H1 (cell line): Measurements from ENCODE around the gene PIK3R1. TPM values are rescaled to one million over a fixed set of nuclear protein-coding genes. Genes with fewer than 3 reads are reported as not detected.

ENCODE experiments used
- CTCF ChIA-PET: fragments of 300-600 bp; sonication (Branson Sonifier 250); formaldehyde crosslinking; loops from one replicate; lab custom pipeline; 2021; ENCODE audit not compliant: partially characterized antibody; lab: Charles Lee
- POLR2A ChIA-PET: fragments of 300-600 bp; sonication (Branson Sonifier 250); formaldehyde crosslinking; loops from one replicate; lab custom pipeline; 2021; ENCODE audit warnings: inconsistent platforms; ENCODE audit not compliant: partially characterized antibody; lab: Charles Lee
- DNase-seq, 2 experiments: peaks; one replicate each; pipeline versions ENCODE4 v3.0.0 to v3.0.0-alpha.2; 2010 to 2022; ENCODE audit warnings: low spot score in 2 of 2, low read depth in 1 of 2, mixed read lengths in 1 of 2
- FAIRE-seq: peaks from 2 replicates; lab custom pipeline; 2011; peaks lifted over from hg19 to GRCh38; lab: Jason Lieb, UNC
- H2AFZ ChIP-seq: 2 replicates; pipeline ENCODE4 v1.8.1; 2012; ENCODE audit warnings: low read length, inconsistent platforms
- H2AK5ac ChIP-seq: 2 replicates; pipeline ENCODE4 v1.6.1; 2013; ENCODE audit warnings: low read depth, low read length
- H2BK120ac ChIP-seq: replicated peaks from 2 replicates; pipeline ENCODE3; 2013; ENCODE audit warnings: low read depth, low read length, inconsistent platforms
- H2BK12ac ChIP-seq: 2 replicates; pipeline ENCODE4 v1.6.1; 2013; ENCODE audit warnings: low read depth, low read length
- H2BK15ac ChIP-seq: 2 replicates; pipeline ENCODE4 v1.6.1; 2013; ENCODE audit warnings: low read length
- H2BK20ac ChIP-seq: 2 replicates; pipeline ENCODE4 v1.6.1; 2013; ENCODE audit warnings: low read length
- H2BK5ac ChIP-seq: 2 replicates; pipeline ENCODE4 v1.6.1; 2013; ENCODE audit warnings: low read depth, low read length
- H3K14ac ChIP-seq: 2 replicates; pipeline ENCODE4 v1.6.1; 2013; ENCODE audit warnings: inconsistent platforms; ENCODE audit not compliant: insufficient read length
- H3K18ac ChIP-seq: 2 replicates; pipeline ENCODE4 v1.6.1; 2013; ENCODE audit warnings: low read length; ENCODE audit errors: extremely low read depth
- H3K23ac ChIP-seq: 2 replicates; pipeline ENCODE4 v1.6.1; 2013; ENCODE audit warnings: inconsistent platforms; ENCODE audit not compliant: insufficient read length
- H3K23me2 ChIP-seq: 2 replicates; pipeline ENCODE4 v1.6.1; 2013; ENCODE audit warnings: low read depth, low read length
- H3K27ac ChIP-seq: 2 replicates; pipeline ENCODE4 v1.6.1; 2011; ENCODE audit warnings: low read depth, low read length, inconsistent platforms
- H3K27me3 ChIP-seq, 4 experiments: replicated peaks in 1 of 4; 1 replicate in 1 of 4; 2 replicates in 3 of 4; pipeline versions ENCODE4 v1.6.1 to v1.8.1; 2011 to 2013; ENCODE audit warnings: low read length in 3 of 4, mild to moderate bottlenecking in 3 of 4, inconsistent platforms in 2 of 4, mixed read lengths in 2 of 4, moderate library complexity in 1 of 4; ENCODE audit not compliant: control insufficient read depth in 3 of 4, insufficient read depth in 3 of 4; ENCODE audit errors: extremely low read depth in 1 of 4
- H3K36me3 ChIP-seq, 4 experiments: 2 replicates each; pipeline versions ENCODE4 v1.6.1 to v1.8.1; 2011 to 2013; ENCODE audit warnings: mild to moderate bottlenecking in 4 of 4, low read length in 3 of 4, moderate library complexity in 2 of 4, control low read depth in 1 of 4, inconsistent platforms in 1 of 4; ENCODE audit not compliant: insufficient read depth in 4 of 4, control insufficient read depth in 2 of 4
- H3K4ac ChIP-seq: replicated peaks from 2 replicates; pipeline ENCODE3; 2013; ENCODE audit warnings: low read length, low read depth, mixed read lengths, inconsistent platforms; ENCODE audit not compliant: insufficient read length
- H3K4me1 ChIP-seq, 4 experiments: replicated peaks in 1 of 4; 1 replicate in 1 of 4; 2 replicates in 3 of 4; pipeline versions ENCODE4 v1.6.1 to v1.8.1; 2011 to 2013; ENCODE audit warnings: low read length in 3 of 4, inconsistent platforms in 2 of 4, mixed read lengths in 1 of 4; ENCODE audit not compliant: insufficient read depth in 4 of 4, control insufficient read depth in 3 of 4
- H3K4me2 ChIP-seq, 2 experiments: 2 replicates each; pipeline versions ENCODE4 v1.6.1 to v1.8.1; 2011 to 2013; ENCODE audit warnings: low read depth in 2 of 2, low read length in 2 of 2, control low read depth in 1 of 2, inconsistent platforms in 1 of 2, mild to moderate bottlenecking in 1 of 2; ENCODE audit not compliant: insufficient read depth in 1 of 2
- H3K4me3 ChIP-seq, 4 experiments: fragments of 200-600, 300-600 bp in 1 of 4; sonication (generic), shearing (Covaris generic), sonication (Bioruptor Twin) in 1 of 4; 2 replicates each; pipeline versions ENCODE4 v1.5.1 to v1.8.1; 2011 to 2016; ENCODE audit warnings: low read length in 4 of 4, low read depth in 3 of 4, control low read depth in 2 of 4, inconsistent platforms in 2 of 4, mild to moderate bottlenecking in 2 of 4, mixed read lengths in 1 of 4, moderate library complexity in 1 of 4; ENCODE audit not compliant: insufficient read depth in 2 of 4; ENCODE audit errors: extremely low read depth in 1 of 4
- H3K56ac ChIP-seq: replicated peaks from 2 replicates; pipeline ENCODE3; 2013; ENCODE audit warnings: low read depth, mild to moderate bottlenecking, mixed read lengths, low read length, inconsistent platforms; ENCODE audit not compliant: insufficient read length
- H3K79me1 ChIP-seq: 2 replicates; pipeline ENCODE4 v1.6.1; 2013; ENCODE audit warnings: low read depth, low read length, control low read depth
- H3K79me2 ChIP-seq, 2 experiments: 2 replicates each; pipeline versions ENCODE4 v1.6.1 to v1.8.1; 2012 to 2013; ENCODE audit warnings: low read length in 2 of 2, mild to moderate bottlenecking in 2 of 2, inconsistent platforms in 1 of 2; ENCODE audit not compliant: insufficient read depth in 2 of 2, control insufficient read depth in 1 of 2
- H3K9ac ChIP-seq, 4 experiments: replicated peaks in 1 of 4; 1 replicate in 1 of 4; 2 replicates in 3 of 4; pipeline versions ENCODE4 v1.6.1 to v1.8.1; 2011 to 2013; ENCODE audit warnings: low read depth in 3 of 4, low read length in 3 of 4, control low read depth in 2 of 4, mild to moderate bottlenecking in 2 of 4, moderate library complexity in 2 of 4, inconsistent platforms in 1 of 4; ENCODE audit errors: extremely low read depth in 1 of 4
- H3K9me3 ChIP-seq, 2 experiments: 2 replicates each; pipeline versions ENCODE4 v1.6.1 to v1.8.1; 2012 to 2013; ENCODE audit warnings: mild to moderate bottlenecking in 2 of 2, moderate library complexity in 2 of 2, control low read depth in 1 of 2, inconsistent platforms in 1 of 2, low read depth in 1 of 2, low read length in 1 of 2, mixed read lengths in 1 of 2; ENCODE audit not compliant: insufficient read depth in 2 of 2
- H4K20me1 ChIP-seq, 2 experiments: replicated peaks in 1 of 2; 2 replicates each; pipeline versions ENCODE3 to v1.8.1; 2011 to 2013; ENCODE audit warnings: inconsistent platforms in 2 of 2, low read length in 2 of 2, mild to moderate bottlenecking in 1 of 2; ENCODE audit not compliant: insufficient read depth in 2 of 2, control insufficient read depth in 1 of 2
- H4K5ac ChIP-seq: 2 replicates; pipeline ENCODE4 v1.6.1; 2013; ENCODE audit warnings: low read length, low read depth, mixed read lengths, inconsistent platforms; ENCODE audit not compliant: insufficient read length
- H4K8ac ChIP-seq: 2 replicates; pipeline ENCODE4 v1.8.0; 2013; ENCODE audit warnings: mild to moderate bottlenecking, moderate library complexity, low read length, inconsistent platforms; ENCODE audit not compliant: insufficient read depth; ENCODE audit errors: extremely low read depth
- H4K91ac ChIP-seq: replicated peaks from 2 replicates; pipeline ENCODE3; 2013; ENCODE audit warnings: low read length, mixed read lengths, inconsistent platforms; ENCODE audit not compliant: insufficient read length
- CBX5 ChIP-seq: fragments of 300-800, 300-1000 bp; sonication (generic); IDR thresholded peaks from 2 replicates; pipeline ENCODE4 v1.7.1; 2016; ENCODE audit warnings: antibody characterized with exemption, low read length, low read depth
- CEBPB ChIP-seq: IDR thresholded peaks from 2 replicates; pipeline ENCODE4 v1.6.1; 2012; ENCODE audit warnings: low read depth, low read length
- CHD2 ChIP-seq: IDR thresholded peaks from 2 replicates; pipeline ENCODE4 v1.6.1; 2012; ENCODE audit warnings: low read length, improper control_type of control experiment
- CREB1 ChIP-seq: IDR thresholded peaks from 2 replicates; pipeline ENCODE4 v1.6.1; 2012; ENCODE audit warnings: inconsistent platforms
- CTBP2 ChIP-seq: IDR thresholded peaks from 2 replicates; pipeline ENCODE4 v1.7.0; 2011; ENCODE audit warnings: borderline replicate concordance, mild to moderate bottlenecking, moderate library complexity, mixed read lengths, low read length; ENCODE audit not compliant: insufficient read depth, insufficient read length
- RAD21 ChIP-seq, 2 experiments: IDR thresholded peaks in 1 of 2; conservative IDR thresholded peaks in 1 of 2; 2 replicates each; pipeline ENCODE4 v1.6.1; 2011; ENCODE audit warnings: low read depth in 2 of 2, low read length in 2 of 2, improper control_type of control experiment in 1 of 2, inconsistent platforms in 1 of 2, mild to moderate bottlenecking in 1 of 2, moderate library complexity in 1 of 2
- RFX5 ChIP-seq: IDR thresholded peaks from 2 replicates; pipeline ENCODE4 v1.6.1; 2011; ENCODE audit warnings: low read depth, low read length, improper control_type of control experiment, borderline replicate concordance
- SIN3A ChIP-seq, 2 experiments: IDR thresholded peaks in 1 of 2; conservative IDR thresholded peaks in 1 of 2; 2 replicates each; pipeline ENCODE4 v1.6.1; 2011 to 2012; ENCODE audit warnings: low read length in 2 of 2, improper control_type of control experiment in 1 of 2, low read depth in 1 of 2, mild to moderate bottlenecking in 1 of 2
- SP2 ChIP-seq: IDR thresholded peaks from 2 replicates; pipeline ENCODE4 v1.6.1; 2012; ENCODE audit warnings: mild to moderate bottlenecking, low read length, inconsistent platforms
- YY1 ChIP-seq: IDR thresholded peaks from 2 replicates; pipeline ENCODE4 v1.6.1; 2011; ENCODE audit warnings: low read depth, mild to moderate bottlenecking, low read length
- WGBS, 2 experiments: shearing (Covaris generic) in 1 of 2; methylation state at CpG; one replicate each; pipeline versions ENCODE4 v1.1.6 to v1.1.7; 2013 to 2015; ENCODE audit warnings: low lambda C conversion rate in 2 of 2, mixed read lengths in 2 of 2, inconsistent platforms in 1 of 2, low coverage in 1 of 2, missing lambda C conversion rate in 1 of 2; ENCODE audit not compliant: insufficient replicate concordance in 2 of 2, insufficient coverage in 1 of 2, insufficient read length in 1 of 2; ENCODE audit errors: extremely low coverage in 1 of 2, missing lambda C conversion rate in 1 of 2; 5-methylcytosine and 5-hydroxymethylcytosine counted together
- polyA plus RNA-seq, 7 experiments: library from polyadenylated mRNA; depleted of rRNA in 3 of 7; stranded (reverse) in 5 of 7; unstranded in 2 of 7; fragments of >200 nt in 5 of 7; fragments of 200-250 nt in 2 of 7; gene quantifications; 1 replicate in 5 of 7; 2 replicates in 1 of 7; 4 replicates in 1 of 7; pipeline versions ENCODE4 v1.2.1 to v1.2.3, GENCODE V29; 2011 to 2013; ENCODE audit warnings: missing spikeins in 2 of 7, mixed read lengths in 2 of 7
- total RNA-seq: library from RNA; stranded (reverse); fragmentation: NEBNext Ultra II Directional; extraction: Animal tissue kit (Norgen Biotek cat#: 25700); gene quantifications from 2 replicates; pipeline ENCODE4 v1.2.1, GENCODE V29; 2021
- TF ChIP-seq, protein P1 (sequence below): IDR thresholded peaks from 2 replicates; pipeline ENCODE4 v1.6.1; 2012; ENCODE audit warnings: inconsistent platforms

The PIK3R1 gene
- total and polyA plus RNA-seq, 2 of the 8 experiments (the other 6 are each of a cell fraction or from before 2014, with no cell fraction given), result 2.3 to 13.7 TPM

DNA sequence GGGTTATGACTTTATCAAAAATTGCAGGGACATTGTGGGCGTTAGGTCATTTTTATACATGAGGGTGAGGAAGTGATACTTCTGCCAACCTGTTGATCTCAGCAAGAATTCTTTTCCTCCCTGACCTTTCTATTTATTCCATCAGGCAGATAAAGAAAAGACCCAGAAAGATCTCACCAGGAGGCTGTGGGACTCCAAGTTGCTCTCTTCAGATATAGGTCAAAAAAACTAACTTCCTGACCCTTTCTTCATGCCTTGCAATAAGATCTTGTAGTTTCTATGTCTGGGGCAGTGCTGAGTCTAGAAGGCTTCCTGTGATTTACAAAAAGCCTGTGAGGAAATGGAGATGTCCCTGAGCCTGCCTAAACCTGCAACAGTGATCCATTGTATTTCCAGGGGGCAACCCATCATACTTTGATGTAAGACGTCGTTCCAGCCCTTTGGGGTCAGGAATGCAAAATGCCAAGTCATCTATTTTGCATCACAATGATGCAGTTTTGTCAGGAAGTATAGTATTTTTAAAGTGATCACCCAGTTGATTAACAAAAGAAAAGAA, 22.0 kb upstream of the PIK3R1 start:
- Histone ChIP-seq H3K23me2 (no peaks in the 10 kb centered on the region), H3K4me3 (peak overlapping the region in 1 of 4 experiments; percentile 2; a peak in 1 of 8 replicates), H4K5ac (no peak overlapping the region), H3K4ac (no peak overlapping the region), H3K9ac (peak overlapping the region in 1 of 4 experiments; percentile 15; a peak in 1 of 7 replicates), H4K91ac (no peak overlapping the region), H3K14ac (no peak overlapping the region), H3K79me2 (no peaks in the 10 kb centered on the region), H2AFZ (no peak overlapping the region), H3K27ac (no peak overlapping the region), H3K9me3 (no peaks in the 10 kb centered on the region), H4K20me1 (no peaks in the 10 kb centered on the region), H3K56ac (no peak overlapping the region), H3K18ac (no peak overlapping the region), H2BK20ac (peak overlapping the region; percentile 10; the same call in 1 of the 2 replicates), H3K27me3 (no peaks in the 10 kb centered on the region; a peak in 1 of 7 replicates), H3K23ac (no peak overlapping the region), H2AK5ac (no peak overlapping the region), H2BK120ac (no peak overlapping the region), H3K79me1 (no peaks in the 10 kb centered on the region), H2BK12ac (no peak overlapping the region; the same call in 1 of the 2 replicates), H3K4me2 (peak overlapping the region in 1 of 2 experiments; percentile 41), H2BK15ac (no peak overlapping the region), H2BK5ac (peak overlapping the region; percentile 71; the same call in 1 of the 2 replicates), H4K8ac (no peak overlapping the region), H3K36me3 (no peaks in the 10 kb centered on the region), H3K4me1 (peaks cover 4 to 21% (median 14%) of the 10 kb centered on the region in 4 experiments; a peak in 4 of 7 replicates)
- 18% methylated on average over 3 of the region's 3 CpGs; no CpG with 5 or more reads in 1 of the 2 experiments for WGBS, 2 experiments
- CTCF ChIA-PET, result interaction anchor here (0.8 to 1.3 kb wide), 2 partner anchors 11 to 16 kb away, joined by 3 read pairs; no protein-coding TSS in a partner anchor
- no peak for DNase-seq
- POLR2A ChIA-PET, result interaction anchor here (1.5 to 1.9 kb wide), 2 partner anchors 20 to 22 kb away, joined by 5 to 7 read pairs; partner anchors contain the start of gene PIK3R1
- FAIRE-seq, result peak; percentile 63
- no peak for TF ChIP-seq RFX5
- peak; percentile 51; the same call in 1 of the 2 replicates for TF ChIP-seq CREB1
- TF ChIP-seq SP2, result no peak
- no peak for TF ChIP-seq CTBP2
- no peak; a peak in 1 of 4 replicates for TF ChIP-seq RAD21 (IDR thresholded peaks at IDR 0.05 in 1 of 2, conservative IDR thresholded peaks at IDR 0.05 in 1 of 2; ENCODE audit: low read depth in 2 of 2, low read length in 2 of 2)
- TF ChIP-seq CEBPB, result peak; percentile 26; the same call in 1 of the 2 replicates
- TF ChIP-seq, protein P1, sequence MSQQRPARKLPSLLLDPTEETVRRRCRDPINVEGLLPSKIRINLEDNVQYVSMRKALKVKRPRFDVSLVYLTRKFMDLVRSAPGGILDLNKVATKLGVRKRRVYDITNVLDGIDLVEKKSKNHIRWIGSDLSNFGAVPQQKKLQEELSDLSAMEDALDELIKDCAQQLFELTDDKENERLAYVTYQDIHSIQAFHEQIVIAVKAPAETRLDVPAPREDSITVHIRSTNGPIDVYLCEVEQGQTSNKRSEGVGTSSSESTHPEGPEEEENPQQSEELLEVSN, result no peak
- TF ChIP-seq YY1, result no peak; the same call in 1 of the 2 replicates
- TF ChIP-seq CHD2, result no peak
- TF ChIP-seq CBX5, result no peak
- TF ChIP-seq SIN3A (conservative IDR thresholded peaks at IDR 0.05 in 1 of 2, IDR thresholded peaks at IDR 0.05 in 1 of 2; ENCODE audit: low read depth in 1 of 2, low read length in 2 of 2), result no peak
